ENCODE data around the gene FGFR3.

DNA sequence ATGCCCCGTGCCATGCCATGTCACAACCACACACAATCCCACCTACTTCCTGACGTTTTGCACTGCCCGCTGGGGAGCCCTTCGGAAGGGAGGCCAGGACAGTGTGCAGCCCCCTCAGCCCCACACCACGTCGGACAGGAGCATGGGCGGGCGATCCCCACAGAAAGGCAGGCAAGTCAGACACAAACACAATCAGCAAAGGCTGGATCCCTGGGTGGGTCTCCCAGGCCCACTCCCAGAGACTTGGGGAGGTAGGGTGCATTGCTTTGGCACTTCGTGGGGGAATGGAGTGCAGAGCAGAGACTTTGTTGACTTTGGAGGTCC lies 48.8 kb downstream of the FGFR3 start:
- TF ChIP-seq USF1 (IDR thresholded peaks at IDR 0.05; ENCODE audit: borderline replicate concordance, low read depth) = no peak
- TF ChIP-seq TAF1 (IDR thresholded peaks at IDR 0.05; ENCODE audit: borderline replicate concordance, low read depth, low read length) = no peak
- TF ChIP-seq CTCF (IDR thresholded peaks at IDR 0.05) = no peak

Data from SK-N-SH (cell line).